H1 (cell line): Measurements from ENCODE around the gene KMT5B. TPM values are rescaled to one million over a fixed set of nuclear protein-coding genes. Genes with fewer than 3 reads are reported as not detected.

Experiments
- CTCF ChIA-PET: fragments of 300-600 bp; sonication (Branson Sonifier 250); formaldehyde crosslinking; loops from one replicate; lab custom pipeline; 2021; ENCODE audit not compliant: partially characterized antibody; lab: Charles Lee
- POLR2A ChIA-PET: fragments of 300-600 bp; sonication (Branson Sonifier 250); formaldehyde crosslinking; loops from one replicate; lab custom pipeline; 2021; ENCODE audit warnings: inconsistent platforms; ENCODE audit not compliant: partially characterized antibody; lab: Charles Lee
- DNase-seq, 2 experiments: peaks; one replicate each; pipeline versions ENCODE4 v3.0.0 to v3.0.0-alpha.2; 2010 to 2022; ENCODE audit warnings: low spot score in 2 of 2, low read depth in 1 of 2, mixed read lengths in 1 of 2
- FAIRE-seq: peaks from 2 replicates; lab custom pipeline; 2011; peaks lifted over from hg19 to GRCh38; lab: Jason Lieb, UNC
- H2AFZ ChIP-seq: 2 replicates; pipeline ENCODE4 v1.8.1; 2012; ENCODE audit warnings: low read length, inconsistent platforms
- H2AK5ac ChIP-seq: 2 replicates; pipeline ENCODE4 v1.6.1; 2013; ENCODE audit warnings: low read depth, low read length
- H2BK120ac ChIP-seq: replicated peaks from 2 replicates; pipeline ENCODE3; 2013; ENCODE audit warnings: low read depth, low read length, inconsistent platforms
- H2BK12ac ChIP-seq: 2 replicates; pipeline ENCODE4 v1.6.1; 2013; ENCODE audit warnings: low read depth, low read length
- H2BK15ac ChIP-seq: 2 replicates; pipeline ENCODE4 v1.6.1; 2013; ENCODE audit warnings: low read length
- H2BK20ac ChIP-seq: 2 replicates; pipeline ENCODE4 v1.6.1; 2013; ENCODE audit warnings: low read length
- H2BK5ac ChIP-seq: 2 replicates; pipeline ENCODE4 v1.6.1; 2013; ENCODE audit warnings: low read depth, low read length
- H3K14ac ChIP-seq: 2 replicates; pipeline ENCODE4 v1.6.1; 2013; ENCODE audit warnings: inconsistent platforms; ENCODE audit not compliant: insufficient read length
- H3K18ac ChIP-seq: 2 replicates; pipeline ENCODE4 v1.6.1; 2013; ENCODE audit warnings: low read length; ENCODE audit errors: extremely low read depth
- H3K23ac ChIP-seq: 2 replicates; pipeline ENCODE4 v1.6.1; 2013; ENCODE audit warnings: inconsistent platforms; ENCODE audit not compliant: insufficient read length
- H3K23me2 ChIP-seq: 2 replicates; pipeline ENCODE4 v1.6.1; 2013; ENCODE audit warnings: low read depth, low read length
- H3K27ac ChIP-seq: 2 replicates; pipeline ENCODE4 v1.6.1; 2011; ENCODE audit warnings: low read depth, low read length, inconsistent platforms
- H3K27me3 ChIP-seq, 4 experiments: replicated peaks in 1 of 4; 1 replicate in 1 of 4; 2 replicates in 3 of 4; pipeline versions ENCODE4 v1.6.1 to v1.8.1; 2011 to 2013; ENCODE audit warnings: low read length in 3 of 4, mild to moderate bottlenecking in 3 of 4, inconsistent platforms in 2 of 4, mixed read lengths in 2 of 4, moderate library complexity in 1 of 4; ENCODE audit not compliant: control insufficient read depth in 3 of 4, insufficient read depth in 3 of 4; ENCODE audit errors: extremely low read depth in 1 of 4
- H3K36me3 ChIP-seq, 4 experiments: 2 replicates each; pipeline versions ENCODE4 v1.6.1 to v1.8.1; 2011 to 2013; ENCODE audit warnings: mild to moderate bottlenecking in 4 of 4, low read length in 3 of 4, moderate library complexity in 2 of 4, control low read depth in 1 of 4, inconsistent platforms in 1 of 4; ENCODE audit not compliant: insufficient read depth in 4 of 4, control insufficient read depth in 2 of 4
- H3K4ac ChIP-seq: replicated peaks from 2 replicates; pipeline ENCODE3; 2013; ENCODE audit warnings: low read length, low read depth, mixed read lengths, inconsistent platforms; ENCODE audit not compliant: insufficient read length
- H3K4me1 ChIP-seq, 4 experiments: replicated peaks in 1 of 4; 1 replicate in 1 of 4; 2 replicates in 3 of 4; pipeline versions ENCODE4 v1.6.1 to v1.8.1; 2011 to 2013; ENCODE audit warnings: low read length in 3 of 4, inconsistent platforms in 2 of 4, mixed read lengths in 1 of 4; ENCODE audit not compliant: insufficient read depth in 4 of 4, control insufficient read depth in 3 of 4
- H3K4me2 ChIP-seq, 2 experiments: 2 replicates each; pipeline versions ENCODE4 v1.6.1 to v1.8.1; 2011 to 2013; ENCODE audit warnings: low read depth in 2 of 2, low read length in 2 of 2, control low read depth in 1 of 2, inconsistent platforms in 1 of 2, mild to moderate bottlenecking in 1 of 2; ENCODE audit not compliant: insufficient read depth in 1 of 2
- H3K4me3 ChIP-seq, 4 experiments: fragments of 200-600, 300-600 bp in 1 of 4; sonication (generic), shearing (Covaris generic), sonication (Bioruptor Twin) in 1 of 4; 2 replicates each; pipeline versions ENCODE4 v1.5.1 to v1.8.1; 2011 to 2016; ENCODE audit warnings: low read length in 4 of 4, low read depth in 3 of 4, control low read depth in 2 of 4, inconsistent platforms in 2 of 4, mild to moderate bottlenecking in 2 of 4, mixed read lengths in 1 of 4, moderate library complexity in 1 of 4; ENCODE audit not compliant: insufficient read depth in 2 of 4; ENCODE audit errors: extremely low read depth in 1 of 4
- H3K56ac ChIP-seq: replicated peaks from 2 replicates; pipeline ENCODE3; 2013; ENCODE audit warnings: low read depth, mild to moderate bottlenecking, mixed read lengths, low read length, inconsistent platforms; ENCODE audit not compliant: insufficient read length
- H3K79me1 ChIP-seq: 2 replicates; pipeline ENCODE4 v1.6.1; 2013; ENCODE audit warnings: low read depth, low read length, control low read depth
- H3K79me2 ChIP-seq, 2 experiments: 2 replicates each; pipeline versions ENCODE4 v1.6.1 to v1.8.1; 2012 to 2013; ENCODE audit warnings: low read length in 2 of 2, mild to moderate bottlenecking in 2 of 2, inconsistent platforms in 1 of 2; ENCODE audit not compliant: insufficient read depth in 2 of 2, control insufficient read depth in 1 of 2
- H3K9ac ChIP-seq, 4 experiments: replicated peaks in 1 of 4; 1 replicate in 1 of 4; 2 replicates in 3 of 4; pipeline versions ENCODE4 v1.6.1 to v1.8.1; 2011 to 2013; ENCODE audit warnings: low read depth in 3 of 4, low read length in 3 of 4, control low read depth in 2 of 4, mild to moderate bottlenecking in 2 of 4, moderate library complexity in 2 of 4, inconsistent platforms in 1 of 4; ENCODE audit errors: extremely low read depth in 1 of 4
- H3K9me3 ChIP-seq, 2 experiments: 2 replicates each; pipeline versions ENCODE4 v1.6.1 to v1.8.1; 2012 to 2013; ENCODE audit warnings: mild to moderate bottlenecking in 2 of 2, moderate library complexity in 2 of 2, control low read depth in 1 of 2, inconsistent platforms in 1 of 2, low read depth in 1 of 2, low read length in 1 of 2, mixed read lengths in 1 of 2; ENCODE audit not compliant: insufficient read depth in 2 of 2
- H4K20me1 ChIP-seq, 2 experiments: replicated peaks in 1 of 2; 2 replicates each; pipeline versions ENCODE3 to v1.8.1; 2011 to 2013; ENCODE audit warnings: inconsistent platforms in 2 of 2, low read length in 2 of 2, mild to moderate bottlenecking in 1 of 2; ENCODE audit not compliant: insufficient read depth in 2 of 2, control insufficient read depth in 1 of 2
- H4K5ac ChIP-seq: 2 replicates; pipeline ENCODE4 v1.6.1; 2013; ENCODE audit warnings: low read length, low read depth, mixed read lengths, inconsistent platforms; ENCODE audit not compliant: insufficient read length
- H4K8ac ChIP-seq: 2 replicates; pipeline ENCODE4 v1.8.0; 2013; ENCODE audit warnings: mild to moderate bottlenecking, moderate library complexity, low read length, inconsistent platforms; ENCODE audit not compliant: insufficient read depth; ENCODE audit errors: extremely low read depth
- H4K91ac ChIP-seq: replicated peaks from 2 replicates; pipeline ENCODE3; 2013; ENCODE audit warnings: low read length, mixed read lengths, inconsistent platforms; ENCODE audit not compliant: insufficient read length
- SAP30 ChIP-seq: fragments of 300-600 bp; sonication (generic); IDR thresholded peaks from 2 replicates; pipeline ENCODE4 v1.7.1; 2012; ENCODE audit warnings: low read length, moderate library complexity, mild to moderate bottlenecking, inconsistent platforms; ENCODE audit not compliant: insufficient read depth, insufficient replicate concordance
- TEAD4 ChIP-seq: IDR thresholded peaks from 2 replicates; pipeline ENCODE4 v1.6.1; 2012; ENCODE audit warnings: low read depth, low read length, inconsistent platforms, mixed read lengths
- WGBS, 2 experiments: shearing (Covaris generic) in 1 of 2; methylation state at CpG; one replicate each; pipeline versions ENCODE4 v1.1.6 to v1.1.7; 2013 to 2015; ENCODE audit warnings: low lambda C conversion rate in 2 of 2, mixed read lengths in 2 of 2, inconsistent platforms in 1 of 2, low coverage in 1 of 2, missing lambda C conversion rate in 1 of 2; ENCODE audit not compliant: insufficient replicate concordance in 2 of 2, insufficient coverage in 1 of 2, insufficient read length in 1 of 2; ENCODE audit errors: extremely low coverage in 1 of 2, missing lambda C conversion rate in 1 of 2; 5-methylcytosine and 5-hydroxymethylcytosine counted together
- polyA plus RNA-seq, 7 experiments: library from polyadenylated mRNA; depleted of rRNA in 3 of 7; stranded (reverse) in 5 of 7; unstranded in 2 of 7; fragments of >200 nt in 5 of 7; fragments of 200-250 nt in 2 of 7; gene quantifications; 1 replicate in 5 of 7; 2 replicates in 1 of 7; 4 replicates in 1 of 7; pipeline versions ENCODE4 v1.2.1 to v1.2.3, GENCODE V29; 2011 to 2013; ENCODE audit warnings: missing spikeins in 2 of 7, mixed read lengths in 2 of 7
- total RNA-seq: library from RNA; stranded (reverse); fragmentation: NEBNext Ultra II Directional; extraction: Animal tissue kit (Norgen Biotek cat#: 25700); gene quantifications from 2 replicates; pipeline ENCODE4 v1.2.1, GENCODE V29; 2021

The KMT5B gene
- total and polyA plus RNA-seq, 2 of the 8 experiments (the other 6 are each of a cell fraction or from before 2014, with no cell fraction given), result 11.0 to 40.8 TPM

DNA sequence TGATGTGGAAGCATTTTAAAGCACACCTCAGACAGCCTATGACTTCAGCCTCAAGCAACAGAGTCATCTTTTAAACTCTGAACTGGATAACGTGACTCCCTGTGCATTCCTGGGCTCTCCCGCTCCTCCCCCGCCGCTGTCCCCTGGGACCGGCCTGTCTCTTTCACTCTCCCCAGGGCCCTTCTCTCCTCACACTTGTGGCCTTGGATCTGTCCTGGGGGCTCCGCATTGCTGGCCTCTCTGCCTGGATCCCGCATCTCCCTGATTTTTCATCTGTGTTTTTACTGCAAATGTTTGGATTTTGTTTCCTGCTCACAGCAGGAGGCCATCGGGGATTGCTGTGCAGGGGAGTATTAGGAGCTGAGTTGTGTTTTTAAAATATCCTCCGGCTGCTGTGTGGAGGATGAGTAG, 43.2 kb upstream of the KMT5B start:
- CTCF ChIA-PET, result interaction anchor here (1.0 to 7.0 kb wide), 8 partner anchors 11 to 127 kb away, joined by 3 to 141 read pairs (median 14); partner anchors contain the start of gene C11orf24
- FAIRE-seq, result no peak

More for the DNA sequence above, 43.2 kb upstream of the KMT5B start:
- Histone ChIP-seq H3K79me2 (no peaks in the 10 kb centered on the region), H3K4ac (no peak overlapping the region), H3K18ac (no peak overlapping the region), H3K23ac (no peak overlapping the region), H3K4me3 (no peak overlapping the region), H3K4me2 (no peak overlapping the region), H4K5ac (no peak overlapping the region), H3K79me1 (no peaks in the 10 kb centered on the region), H3K14ac (no peak overlapping the region), H3K27ac (no peak overlapping the region), H2BK12ac (0 out of 2 replicates have a peak overlapping the region, but pooled peaks have one; percentile 62), H3K4me1 (peaks cover 0 to 10% (median 4%) of the 10 kb centered on the region in 4 experiments; a peak in 5 of 7 replicates), H4K91ac (peak overlapping the region; percentile 33), H2BK15ac (peak overlapping the region; percentile 72), H2BK120ac (no peak overlapping the region), H4K20me1 (peaks cover 0 to 3% of the 10 kb centered on the region in 2 experiments), H4K8ac (no peak overlapping the region), H2BK5ac (no peak overlapping the region), H3K27me3 (peaks cover 0 to 11% (median 4%) of the 10 kb centered on the region in 4 experiments; a peak in 2 of 7 replicates), H3K9ac (no peak overlapping the region), H2AK5ac (no peak overlapping the region), H3K23me2 (no peaks in the 10 kb centered on the region), H3K36me3 (peaks cover 0 to 5% (median 0%) of the 10 kb centered on the region in 4 experiments; a peak in 2 of 8 replicates), H2AFZ (no peak overlapping the region), H2BK20ac (no peak overlapping the region), H3K9me3 (no peaks in the 10 kb centered on the region), H3K56ac (no peak overlapping the region)
- peak; percentile 43; the same call in 1 of the 2 replicates for TF ChIP-seq TEAD4
- no peak for TF ChIP-seq SAP30
- POLR2A ChIA-PET, result interaction anchor here (1.3 to 1.8 kb wide), 2 partner anchors 47 to 132 kb away, joined by 3 to 5 read pairs; no protein-coding TSS in a partner anchor
- 78% methylated on average over 9 of the region's 9 CpGs; no CpG with 5 or more reads in 1 of the 2 experiments for WGBS, 2 experiments
- no peak for DNase-seq
